Inflammatory macrophage treated with lipopolysaccharide for 1 hour (primary cell): ENCODE measurements around the gene ASPDH.

Experiments
- DNase-seq, 2 donors: peaks; one replicate each; pipeline ENCODE4 v3.0.0-alpha.2; 2020 to 2022

Gene ASPDH

DNA sequence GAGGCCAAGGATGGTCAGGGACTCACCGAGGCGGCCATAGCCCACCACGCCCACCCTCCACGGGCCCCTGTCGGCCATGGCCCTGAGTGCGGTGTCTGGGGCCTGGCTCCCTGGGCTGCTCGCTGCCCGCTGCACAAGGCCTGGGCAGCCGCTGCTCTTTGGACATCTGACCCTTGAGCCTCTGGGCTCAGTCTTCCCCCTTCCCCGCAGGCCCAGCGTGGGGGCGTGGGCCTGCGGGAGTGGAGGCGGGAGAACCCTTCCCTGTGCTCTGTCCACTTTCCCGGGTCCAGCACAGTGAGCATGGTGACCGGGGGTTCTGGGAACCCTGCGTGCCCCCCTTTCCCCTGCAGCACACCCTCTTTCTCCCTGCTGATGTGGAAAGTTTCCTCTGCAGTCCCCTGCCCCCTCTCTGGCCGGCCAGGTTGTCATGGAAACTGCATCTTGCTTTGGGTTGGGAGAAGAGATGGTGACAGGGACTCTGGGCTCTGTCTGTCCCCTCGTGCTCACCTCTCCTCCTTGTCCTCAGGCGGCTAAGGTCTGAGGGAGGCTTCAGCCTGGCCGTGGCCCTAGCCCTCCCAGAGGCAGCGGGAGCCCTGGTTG, at the start of gene ASPDH:
Gene ASPDH, minus strand, starts transcription at position 168 of the 600 bp plus-strand sequence. Its CDS starts 90 bp downstream, at position 78.
- no peak for DNase-seq

DNA sequence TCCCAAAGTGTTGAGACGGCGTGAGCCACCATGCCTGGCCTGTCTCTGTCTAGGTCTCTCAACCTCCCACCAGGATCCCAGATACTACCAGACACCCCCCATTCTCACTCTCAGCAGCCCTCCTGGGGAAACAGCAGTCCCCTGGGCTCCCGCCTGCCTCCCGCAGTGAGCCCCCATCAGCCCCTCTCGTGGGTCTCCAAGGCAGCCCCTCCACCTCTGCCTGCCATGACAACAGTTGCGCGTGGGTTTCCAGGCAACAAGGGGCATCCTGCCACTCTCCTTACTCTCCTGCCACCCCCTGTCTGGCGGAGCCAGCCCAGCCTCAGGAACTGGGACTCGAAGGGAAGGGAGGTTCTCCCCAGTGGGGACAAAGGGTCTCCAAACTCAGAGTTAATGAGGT, 49.3 kb upstream of the ASPDH start:
- DNase-seq: no peak

DNA sequence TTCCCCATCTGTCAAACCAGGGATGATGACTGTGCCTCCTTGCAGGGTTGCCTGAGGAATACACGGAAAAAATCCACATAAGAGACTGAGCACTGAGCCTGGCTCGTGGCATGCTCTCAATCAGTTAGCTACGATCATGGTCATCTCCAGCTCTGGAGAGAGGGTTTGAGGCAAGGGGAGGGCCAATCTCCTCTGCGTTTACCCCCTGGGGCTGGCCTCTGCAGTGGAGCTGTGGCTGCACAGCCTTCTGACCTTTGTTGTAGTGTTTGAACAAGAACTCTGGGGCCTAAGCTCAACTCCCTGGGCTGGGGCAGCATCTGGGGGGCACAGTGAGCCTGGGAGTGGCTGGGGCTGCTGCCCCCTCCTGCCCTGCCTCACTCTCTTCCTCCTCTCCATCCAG, 48.6 kb upstream of the ASPDH start:
- no peak for DNase-seq

DNA sequence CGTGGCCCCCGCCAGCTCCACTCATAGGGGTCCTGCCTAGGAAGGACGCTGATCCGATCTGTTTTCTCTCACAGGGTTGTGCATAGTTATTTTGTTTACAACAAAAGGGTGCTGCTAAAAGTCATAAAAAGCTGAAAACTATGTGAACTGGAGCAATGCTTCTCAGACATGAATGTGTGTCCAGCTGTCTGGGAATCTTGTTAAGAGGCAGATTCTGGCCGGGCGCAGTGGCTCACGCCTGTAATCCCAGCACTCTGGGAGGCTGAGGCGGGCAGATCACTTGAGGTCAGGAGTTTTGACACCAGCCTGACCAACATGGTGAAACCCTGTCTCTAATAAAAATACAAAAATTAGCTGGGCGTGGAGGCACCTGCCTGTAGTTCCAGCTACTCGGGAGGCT, 45.9 kb upstream of the ASPDH start:
- no peak for DNase-seq

DNA sequence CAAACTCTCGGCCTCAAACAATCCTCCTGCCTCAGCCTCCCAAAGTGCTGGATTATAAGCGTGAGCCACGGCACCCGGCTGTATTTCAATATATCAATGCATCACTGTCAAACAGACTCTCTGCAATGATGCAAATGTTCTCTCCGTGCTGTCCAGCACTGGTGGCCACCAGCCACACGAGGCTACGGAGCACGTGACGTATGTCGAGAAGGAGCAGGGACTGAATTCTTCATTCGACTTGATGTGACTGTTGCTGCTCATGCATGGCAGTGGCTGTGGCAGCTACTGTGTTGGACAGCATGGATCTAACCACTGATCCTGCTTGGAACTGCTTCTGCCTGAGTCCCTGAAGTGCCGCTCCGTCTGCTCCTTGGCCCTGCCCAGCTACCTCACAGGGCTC, 44.7 kb upstream of the ASPDH start:
- DNase-seq: no peak

DNA sequence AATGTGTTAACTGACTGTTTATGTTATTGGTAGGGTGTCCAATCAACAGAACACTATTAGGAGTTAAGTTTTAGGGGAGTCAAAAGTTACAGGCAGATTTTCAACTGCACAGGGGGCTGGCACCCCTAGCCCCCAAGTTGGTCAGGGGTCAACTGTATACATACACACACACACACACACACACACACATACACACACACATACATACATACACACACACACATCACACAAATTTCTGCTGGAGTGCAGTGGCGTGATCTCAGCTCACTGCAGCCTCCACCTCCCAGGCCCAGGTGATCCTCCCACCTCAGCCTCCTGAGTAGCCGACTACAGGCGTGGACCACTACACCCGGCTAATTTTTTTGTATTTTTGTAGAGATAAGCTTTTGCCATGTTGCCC, 44.3 kb upstream of the ASPDH start:
- DNase-seq: no peak

DNA sequence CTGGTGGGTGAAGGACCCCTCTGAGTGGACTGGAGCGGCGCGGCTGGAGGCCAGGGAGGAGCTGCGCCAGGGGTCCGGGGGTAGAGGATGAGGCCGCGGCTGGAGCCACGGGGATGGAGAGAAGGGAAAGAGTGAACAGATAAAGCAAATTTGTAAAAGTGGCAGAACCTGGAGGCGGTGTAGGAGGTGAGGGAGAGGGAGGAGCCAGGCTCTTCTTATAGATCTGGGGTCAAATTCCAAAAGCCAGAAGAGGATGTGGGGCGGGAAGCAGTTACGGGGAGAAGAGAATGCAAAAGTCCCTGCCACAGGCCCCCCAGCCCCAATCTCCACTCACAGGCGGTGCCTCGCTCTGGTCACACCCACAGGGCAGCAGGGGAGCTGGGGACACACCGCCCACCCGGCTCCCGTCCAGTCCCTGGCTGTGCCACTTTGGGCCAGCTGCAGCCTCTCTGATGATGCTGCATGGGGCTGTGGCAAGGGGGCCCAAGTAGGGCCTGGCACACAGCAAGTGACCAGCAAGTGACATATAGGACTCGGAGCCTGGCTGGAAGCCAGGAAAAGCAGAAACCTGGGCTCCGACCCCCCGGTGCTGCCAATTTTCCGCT, 43.4 kb upstream of the ASPDH start:
- no peak for DNase-seq

DNA sequence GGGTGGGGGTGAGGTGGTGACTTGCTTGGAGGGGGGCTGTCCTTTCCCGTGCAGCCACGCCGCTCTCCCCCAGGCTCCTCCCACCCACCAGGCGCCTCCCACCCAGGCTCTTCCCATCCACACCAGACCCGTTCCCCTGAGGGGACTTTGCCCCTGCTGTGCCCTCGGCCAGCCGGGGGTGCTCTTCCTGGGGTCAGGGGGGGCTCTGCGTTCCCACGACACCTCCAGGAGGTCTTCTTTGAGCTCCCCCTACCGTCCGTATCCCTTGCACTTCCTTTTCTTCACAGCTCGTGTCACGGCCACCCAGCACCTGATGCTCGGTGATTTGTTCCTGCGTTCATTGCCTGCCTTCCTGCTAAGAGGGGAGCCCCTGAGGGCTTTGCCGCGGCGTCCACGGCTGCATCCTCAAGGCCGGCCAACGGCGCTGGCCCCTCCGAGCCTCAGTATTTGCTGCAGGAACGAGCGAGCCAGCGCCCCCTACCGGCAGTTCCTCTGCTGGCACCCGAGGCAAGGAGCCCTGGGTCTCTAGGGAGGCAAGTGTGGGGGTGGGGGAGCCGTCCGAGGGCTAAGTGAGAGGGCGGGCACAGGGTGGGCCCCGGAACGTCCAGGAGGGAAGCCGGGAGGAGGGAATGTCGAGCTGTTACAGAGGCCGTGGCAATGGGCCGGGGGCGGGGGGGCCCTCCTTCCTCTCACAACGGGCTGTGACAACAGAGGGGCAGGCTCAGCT, 42.7 kb upstream of the ASPDH start:
- peak; percentile 18 to 73 for DNase-seq

DNA sequence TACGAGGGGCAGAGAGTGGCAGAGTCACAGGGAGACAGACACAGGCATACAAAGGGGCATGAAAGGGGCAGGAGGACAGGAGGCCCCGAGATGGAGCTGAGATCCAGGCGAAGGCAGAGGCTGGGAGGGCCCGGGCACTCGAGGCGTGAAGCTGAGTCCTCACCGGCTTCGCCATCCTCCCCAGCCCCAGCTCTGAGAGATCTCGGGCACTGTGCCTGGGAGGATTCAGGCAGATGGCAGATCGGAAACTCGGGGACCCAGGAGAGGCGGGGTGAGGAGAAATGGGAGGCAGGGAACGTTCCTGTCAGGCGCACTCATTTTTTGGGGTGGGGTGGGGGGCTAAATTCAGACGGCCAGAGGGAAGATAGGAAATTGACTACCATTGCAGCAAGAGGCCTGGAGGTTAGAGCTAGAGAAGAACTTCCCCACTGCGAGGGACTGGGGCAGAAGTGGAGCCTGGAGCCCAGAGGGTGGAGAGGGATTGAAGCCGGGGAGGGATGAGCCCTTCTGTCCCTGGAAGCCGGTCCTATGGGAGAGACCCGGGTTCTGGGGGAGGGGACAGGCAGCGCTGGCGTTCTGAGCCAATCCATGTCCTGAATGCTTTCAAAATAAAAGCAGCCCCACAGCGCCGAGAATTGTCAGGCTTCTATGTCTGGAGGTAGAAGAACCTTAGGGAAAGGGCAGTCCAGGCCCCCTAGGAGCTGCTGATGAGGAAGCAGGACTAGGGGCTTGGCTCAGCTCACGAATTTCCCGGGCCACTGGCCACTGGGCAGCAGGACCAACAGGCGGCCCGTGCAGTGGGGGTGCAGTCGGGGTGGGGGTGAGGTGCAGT, 42.0 kb upstream of the ASPDH start:
- no peak for DNase-seq

DNA sequence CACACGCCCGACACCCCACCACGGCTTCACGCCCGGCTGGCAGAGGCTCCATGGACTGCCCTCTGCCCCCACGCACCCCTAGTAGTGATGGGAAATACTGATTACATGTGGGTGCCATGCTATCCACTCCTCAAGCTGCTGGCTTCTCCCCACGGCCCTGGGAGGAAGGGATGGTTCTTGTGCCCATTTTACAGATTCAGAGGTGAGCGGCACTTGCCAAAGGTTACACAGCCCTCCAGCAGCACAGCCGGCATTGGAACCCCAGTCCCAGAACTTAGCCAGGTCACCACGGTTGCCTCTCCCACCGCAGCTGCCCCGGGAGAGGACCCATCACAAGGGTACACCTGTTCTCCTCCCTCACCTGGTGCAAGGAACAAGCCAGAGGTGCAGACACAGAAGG, 41.3 kb upstream of the ASPDH start:
- no peak for DNase-seq

DNA sequence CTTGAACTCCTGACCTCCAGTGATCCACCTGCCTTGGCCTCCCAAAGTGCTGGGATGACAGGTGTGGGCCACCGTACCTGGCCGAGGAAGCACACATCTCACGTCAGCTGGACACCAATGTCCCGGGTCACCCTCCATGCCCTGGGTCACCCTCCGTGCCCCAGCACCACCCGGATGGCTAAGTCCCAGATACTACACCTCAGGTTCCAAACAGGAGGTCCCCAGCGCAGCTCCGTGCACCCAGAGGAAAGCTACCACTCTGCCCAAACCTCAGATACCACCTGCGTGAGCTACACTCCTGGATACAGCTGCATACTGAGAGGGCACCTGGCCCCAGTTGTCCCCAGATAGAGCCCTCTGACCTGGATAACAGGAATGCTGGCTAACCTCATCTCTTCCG, 40.5 kb upstream of the ASPDH start:
- no peak for DNase-seq

DNA sequence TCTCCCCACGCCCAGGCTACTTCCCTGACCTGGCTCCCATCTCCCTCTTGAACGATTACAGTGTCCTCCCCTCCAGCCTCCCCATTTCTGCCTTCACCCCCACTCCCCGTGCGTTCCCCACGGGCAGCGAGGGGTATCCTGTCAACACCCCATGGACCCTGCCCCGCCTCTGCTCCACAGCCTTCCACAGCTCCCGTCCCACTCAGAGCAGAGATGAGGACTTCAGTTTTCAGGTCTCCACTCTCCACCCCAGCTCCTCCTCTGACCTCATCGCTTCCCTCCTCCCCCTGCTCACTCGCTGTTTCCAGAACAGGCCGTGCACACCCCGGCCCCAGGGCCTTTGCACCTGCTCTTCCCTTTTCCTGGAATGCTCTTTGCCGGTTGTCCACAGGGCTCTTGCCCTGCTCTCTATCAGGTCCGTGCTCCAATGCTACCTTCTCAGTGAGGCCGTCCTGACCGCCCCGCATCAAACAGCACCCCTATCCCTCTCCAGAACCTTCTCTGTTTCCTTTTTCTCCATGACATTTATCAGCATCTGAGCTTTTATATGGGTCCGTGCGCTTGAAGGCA, 39.5 kb upstream of the ASPDH start:
- no peak for DNase-seq

DNA sequence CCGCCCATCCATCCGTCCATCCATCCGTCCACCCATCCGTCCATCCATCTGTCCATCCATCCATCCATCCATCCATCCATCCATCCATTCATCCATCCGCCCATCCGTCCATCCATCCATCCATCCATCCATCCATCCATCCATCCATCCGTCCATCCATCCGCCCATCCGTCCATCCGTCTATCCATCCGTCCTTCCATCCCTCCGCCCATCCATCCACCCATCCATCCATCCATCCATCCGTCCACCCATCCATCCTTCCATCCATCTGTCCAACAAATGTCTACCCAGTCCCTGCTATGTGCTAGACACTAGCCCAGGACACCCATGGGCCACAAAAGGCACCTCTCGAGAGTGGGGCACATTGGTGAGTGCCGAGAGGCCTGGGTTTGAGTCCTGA, 38.8 kb upstream of the ASPDH start:
- no peak for DNase-seq

DNA sequence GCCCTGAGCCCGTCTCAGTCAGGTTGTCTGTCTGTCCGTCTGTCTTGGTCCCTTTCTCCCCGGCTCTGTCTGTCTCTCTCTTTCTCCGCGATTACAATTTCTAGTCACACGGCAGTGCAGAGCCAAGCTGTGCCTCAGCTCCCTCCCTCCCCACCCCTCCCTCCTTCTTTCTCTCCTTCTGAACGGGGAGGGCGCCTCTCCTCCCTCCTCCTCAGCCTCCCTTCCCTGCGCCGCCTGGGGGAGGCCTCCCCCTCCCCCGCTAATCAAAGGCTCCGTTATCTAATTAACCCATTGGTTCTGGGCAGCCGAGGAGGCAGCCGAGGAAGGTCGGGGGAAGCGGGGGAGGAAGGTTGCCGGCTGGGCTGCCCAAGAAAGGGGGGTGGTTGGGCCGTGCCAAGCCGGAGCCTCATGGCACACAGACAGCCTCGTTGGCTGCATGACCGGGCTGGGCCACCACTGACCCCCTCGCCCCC, 38.0 kb upstream of the ASPDH start:
- DNase-seq: no peak

DNA sequence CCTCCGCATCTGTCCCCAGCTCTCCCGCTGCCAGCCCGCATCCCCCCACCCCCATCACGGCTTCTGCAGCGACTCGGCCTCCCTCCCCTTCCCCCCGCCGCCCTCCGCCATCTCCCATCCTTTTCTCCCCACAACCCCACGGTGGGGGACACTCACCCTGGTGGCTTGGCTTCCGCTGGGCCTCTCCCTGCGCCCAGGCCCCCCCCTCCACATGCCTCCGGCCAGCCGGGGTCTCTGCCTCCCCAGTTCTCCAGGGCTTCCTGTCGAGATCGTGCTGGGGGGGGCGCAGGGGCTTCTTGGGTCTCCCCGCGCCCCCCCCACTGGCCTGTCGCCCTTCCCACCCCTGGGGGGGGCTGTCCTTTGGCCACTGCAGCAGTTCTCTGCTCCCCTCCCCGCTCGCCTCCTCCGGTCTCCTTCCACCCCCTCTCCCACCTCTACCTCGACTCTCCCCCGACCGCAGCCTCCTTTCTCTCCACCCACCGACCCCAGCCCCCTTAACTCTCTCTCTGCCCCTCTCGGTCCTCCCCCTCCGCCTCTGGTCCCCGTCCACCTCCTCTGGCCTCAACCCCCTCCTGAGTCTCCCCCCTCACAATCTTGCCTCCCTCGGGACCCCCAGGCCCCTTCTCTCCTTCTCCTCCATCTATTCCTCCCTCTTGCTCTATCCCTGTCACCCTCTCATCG, 37.5 kb upstream of the ASPDH start:
- DNase-seq: no peak

DNA sequence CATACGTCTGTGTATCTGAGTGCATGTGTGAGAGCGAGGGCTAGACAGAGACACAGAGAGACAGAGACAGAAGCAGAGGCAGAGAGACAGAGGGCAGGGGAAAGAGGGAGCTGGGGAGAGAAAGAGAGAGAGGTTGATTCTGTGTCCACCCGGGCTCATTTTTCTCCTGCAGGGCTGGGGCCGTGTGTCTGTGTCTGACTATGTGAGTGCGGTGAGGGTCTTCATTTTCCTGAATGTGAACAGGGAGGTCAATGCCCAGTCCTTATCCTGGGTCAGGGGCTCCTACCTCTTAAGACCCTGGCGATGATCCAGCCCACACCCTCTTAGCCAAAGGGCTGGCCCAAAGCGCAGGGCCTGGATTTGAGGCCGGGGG, 36.9 kb upstream of the ASPDH start:
- DNase-seq: no peak

DNA sequence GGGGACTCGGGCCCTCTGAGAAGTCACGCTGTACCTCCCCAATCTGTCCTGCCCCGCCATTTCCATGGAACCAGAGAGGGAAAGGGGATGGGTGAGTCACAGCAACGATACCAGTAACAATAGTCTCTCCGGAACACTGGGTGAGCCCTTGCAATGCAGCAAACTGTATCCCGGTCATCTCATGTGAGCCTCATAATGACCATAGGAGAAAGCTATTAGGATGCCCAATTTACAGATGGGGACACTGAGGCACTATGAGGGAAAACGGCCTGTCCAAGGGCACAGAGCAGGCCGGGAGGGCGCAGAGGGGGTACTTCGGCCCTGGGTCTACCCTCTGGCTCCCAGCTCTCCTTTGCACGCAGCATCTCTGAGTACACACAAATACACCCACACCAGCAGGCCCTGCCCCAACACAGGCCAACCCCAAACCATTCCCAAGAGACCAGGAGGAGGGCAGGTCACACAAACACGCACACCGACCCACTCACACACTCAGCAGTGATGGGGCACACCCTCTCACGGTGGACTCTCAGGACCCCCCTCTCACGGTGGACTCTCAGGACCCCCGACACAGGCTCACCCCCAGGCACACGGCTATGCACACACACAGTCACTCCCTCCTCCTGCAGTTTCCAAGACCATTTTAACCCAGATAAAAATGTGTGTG, 36.3 kb upstream of the ASPDH start:
- no peak for DNase-seq

DNA sequence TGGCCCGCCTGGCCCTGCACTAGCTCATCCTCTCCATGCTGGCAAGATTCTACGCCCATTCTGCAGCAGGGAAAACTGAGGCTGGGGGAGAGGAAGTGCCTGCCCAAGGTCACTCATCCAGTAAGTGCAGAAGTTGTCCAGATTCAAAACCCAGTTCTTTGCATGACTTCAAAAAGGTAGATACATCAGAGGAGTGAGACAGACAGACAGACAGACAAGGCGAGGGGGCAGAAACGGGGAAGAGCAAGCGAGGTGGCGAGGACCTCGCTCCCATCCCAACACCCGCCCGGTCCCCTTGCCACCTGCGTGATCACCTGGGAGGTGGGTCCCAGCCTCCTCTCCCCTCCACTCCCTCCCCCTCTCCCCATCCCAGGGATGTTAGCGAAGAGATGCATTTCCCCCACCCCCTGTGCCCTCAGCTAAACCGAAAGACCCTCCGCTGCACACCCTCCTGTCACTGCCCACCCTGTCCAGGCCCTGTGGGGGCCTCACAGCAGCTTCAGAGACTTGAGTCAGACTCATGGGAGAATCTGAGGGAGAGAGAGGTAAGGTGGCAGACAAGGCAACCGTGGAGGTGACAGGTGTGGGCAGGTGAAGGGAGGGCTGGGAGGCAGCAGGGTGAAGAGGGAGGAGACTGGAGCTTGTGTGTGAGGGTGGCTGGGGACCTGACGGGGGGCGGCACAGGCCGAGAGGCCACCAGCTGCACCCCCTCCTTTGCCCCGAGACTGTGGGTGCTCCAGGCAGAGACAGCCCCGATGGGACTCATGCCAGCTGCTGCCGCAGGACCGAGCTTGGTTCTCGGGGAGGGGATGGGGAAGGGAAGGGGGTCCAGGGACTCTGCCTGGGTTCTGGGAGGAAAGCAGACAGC, 35.6 kb upstream of the ASPDH start:
- DNase-seq: no peak

DNA sequence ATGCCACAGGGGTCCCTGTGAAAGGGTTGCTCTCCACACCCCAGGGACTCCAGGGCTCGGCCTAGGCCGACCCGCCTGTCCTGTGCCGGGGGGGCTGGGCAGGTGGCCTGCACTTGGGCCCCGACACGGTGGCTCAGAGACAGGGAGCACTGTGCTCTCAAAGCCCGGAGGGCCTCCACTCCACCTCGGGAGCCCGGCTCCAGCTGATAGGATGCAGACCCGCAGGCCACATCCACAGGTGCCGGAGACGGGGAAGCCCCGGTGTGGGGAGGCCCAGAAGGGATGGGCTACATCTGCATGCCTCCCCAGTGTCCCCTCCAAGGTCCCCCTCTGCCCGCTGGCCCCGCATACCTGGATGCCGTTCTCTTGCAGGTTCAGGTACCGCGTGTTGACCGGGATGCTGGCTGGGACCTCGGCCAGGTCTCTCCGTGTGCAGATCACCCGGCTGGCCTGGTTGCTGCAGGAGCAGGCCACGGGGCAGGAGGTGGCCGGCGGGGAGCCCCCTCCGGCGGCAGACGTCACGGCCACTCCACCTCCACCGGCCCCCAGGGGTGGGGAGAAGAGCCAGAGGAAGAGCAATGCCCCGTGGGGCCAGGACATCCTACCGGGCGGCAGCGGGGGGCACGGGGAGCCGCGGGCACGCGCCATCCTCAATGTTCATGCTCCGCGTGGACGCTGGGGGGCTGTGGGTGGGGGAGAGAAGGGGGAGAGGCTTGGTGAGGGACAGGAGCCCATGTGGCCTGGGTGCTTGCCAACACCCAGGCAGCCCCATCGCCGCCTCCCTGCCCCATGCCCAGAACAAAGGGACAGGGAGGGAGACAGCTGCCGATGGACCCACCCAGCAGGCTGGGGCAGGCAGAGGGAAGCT, 34.7 kb upstream of the ASPDH start:
- no peak for DNase-seq
